Measurements from ENCODE around the gene SYT12.

DNA sequence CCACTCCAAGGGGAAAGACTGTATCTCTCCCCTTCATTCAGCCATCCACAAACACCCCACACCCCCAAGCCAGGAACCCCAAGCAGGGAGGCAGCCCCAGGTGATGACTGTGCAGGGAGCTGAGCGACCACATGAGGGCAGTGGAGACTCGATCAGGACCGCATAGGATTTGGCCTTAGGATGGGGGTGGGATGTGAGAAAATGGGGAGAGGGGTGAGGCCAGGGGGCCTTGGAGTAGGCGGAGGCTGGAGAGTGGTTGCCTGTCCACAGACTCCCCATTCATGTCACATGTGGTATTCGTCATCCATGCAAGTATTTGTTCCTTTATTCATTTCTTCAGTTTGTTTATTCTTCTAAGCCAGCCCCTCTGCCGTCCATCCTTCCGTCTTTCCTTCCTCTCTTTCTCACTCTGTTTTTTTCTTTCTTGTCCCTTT is 31.0 kb downstream of the SYT12 start:
- TF ChIP-seq TRIM28 (IDR thresholded peaks at IDR 0.05; ENCODE audit: borderline replicate concordance, low read length) (no peak), ZNF660 (tag by site-specific recombination; IDR thresholded peaks at IDR 0.05) (no peak), CTCF (tag by site-specific recombination; IDR thresholded peaks at IDR 0.05) (peak; percentile 48; the same call in 1 of the 2 replicates), ZNF580 (tag by site-specific recombination; IDR thresholded peaks at IDR 0.05) (no peak), ZNF416 (tag by site-specific recombination; IDR thresholded peaks at IDR 0.05) (no peak)
